Caco-2 (cell line): ENCODE results near the gene ADARB2. TPM values are rescaled to one million over a fixed set of nuclear protein-coding genes. Genes with fewer than 3 reads are reported as not detected.

Experiments used
- BruUV-seq: library from RNA; stranded (reverse); fragments of 400-500 nt; replicated peaks from 2 replicates; lab custom pipeline; 2021; lab: Mats Ljungman, UMichigan
- CTCF ChIA-PET: fragments of 300-600 bp; sonication (Branson Sonifier 250); formaldehyde crosslinking; loops from one replicate; lab custom pipeline; 2022; ENCODE audit warnings: antibody characterized with exemption; lab: Charles Lee
- POLR2A ChIA-PET: fragments of 300-600 bp; sonication (Branson Sonifier 250); formaldehyde crosslinking; loops from one replicate; lab custom pipeline; 2022; ENCODE audit warnings: antibody characterized with exemption; lab: Charles Lee
- DNase-seq, 2 experiments: peaks; one replicate each; pipeline versions ENCODE4 v3.0.0 to v3.0.0-alpha.2; 2020 to 2022
- H3K27me3 ChIP-seq: replicated peaks from 2 replicates; pipeline ENCODE4 v1.6.0; 2011; ENCODE audit warnings: low read length; ENCODE audit not compliant: control insufficient read depth, insufficient read depth
- H3K36me3 ChIP-seq: 2 replicates; pipeline ENCODE4 v1.5.1; 2011; ENCODE audit warnings: low read length; ENCODE audit not compliant: control insufficient read depth, insufficient read depth
- H3K4me1 ChIP-seq: fragments of 250-450 bp; sonication (Bioruptor Pico); 2 replicates; pipeline ENCODE4 v1.5.1; 2020; ENCODE audit warnings: mild to moderate bottlenecking
- H3K4me3 ChIP-seq: 2 replicates; pipeline ENCODE4 v1.5.1; 2011; ENCODE audit warnings: low read depth, mild to moderate bottlenecking, control low read depth, low read length
- H3K9me3 ChIP-seq: fragments of 250-450 bp; sonication (Bioruptor Pico); 2 replicates; pipeline ENCODE4 v1.5.1; 2020; ENCODE audit warnings: mild to moderate bottlenecking, moderate library complexity
- H3K27ac Mint-ChIP-seq: one replicate; pipeline ENCODE4 v1.8.0; 2022; ENCODE audit warnings: mixed read lengths; ENCODE audit not compliant: unreplicated experiment
- H3K27me3 Mint-ChIP-seq: one replicate; pipeline ENCODE4 v1.8.0; 2022; ENCODE audit warnings: mixed read lengths; ENCODE audit not compliant: insufficient read depth, unreplicated experiment
- H3K36me3 Mint-ChIP-seq: one replicate; pipeline ENCODE4 v1.8.0; 2022; ENCODE audit warnings: mild to moderate bottlenecking, mixed read lengths; ENCODE audit not compliant: insufficient read depth, unreplicated experiment
- H3K4me1 Mint-ChIP-seq: one replicate; pipeline ENCODE4 v1.8.0; 2022; ENCODE audit warnings: low read depth, mixed read lengths; ENCODE audit not compliant: unreplicated experiment
- H3K4me3 Mint-ChIP-seq: one replicate; pipeline ENCODE4 v1.8.0; 2022; ENCODE audit warnings: mild to moderate bottlenecking, moderate library complexity, mixed read lengths; ENCODE audit not compliant: unreplicated experiment
- H3K9me3 Mint-ChIP-seq: one replicate; pipeline ENCODE4 v1.8.0; 2022; ENCODE audit warnings: mixed read lengths; ENCODE audit not compliant: unreplicated experiment
- CTCF ChIP-seq, 2 experiments: fragments of 200-600 bp in 1 of 2; IDR thresholded peaks; 1 replicate in 1 of 2; 2 replicates in 1 of 2; pipeline versions ENCODE4 v1.5.1 to v1.8.0; 2011 to 2022; ENCODE audit warnings: antibody characterized with exemption in 1 of 2, control low read depth in 1 of 2, inconsistent platforms in 1 of 2, low read depth in 1 of 2, low read length in 1 of 2, mild to moderate bottlenecking in 1 of 2, moderate library complexity in 1 of 2; ENCODE audit not compliant: insufficient read depth in 1 of 2, severe bottlenecking in 1 of 2, unreplicated experiment in 1 of 2
- intact Hi-C: fragments of 100-400 bp; cut with micrococcal nuclease; formaldehyde crosslinking; loops from one replicate; pipeline ENCODE4 v1.10.0; 2022; ENCODE audit not compliant: unreplicated experiment
- total RNA-seq: library from RNA; stranded (reverse); gene quantifications from 2 replicates; pipeline ENCODE4 v1.2.3, GENCODE V29; 2022

Gene ADARB2
- total RNA-seq, 1 experiment from 2014 or later = 0.27 TPM

GRCh38 chr10:1190791-1191490, 546.4 kb downstream of the ADARB2 start:
- ChIA-PET CTCF (no interaction called here), POLR2A (no interaction called here)
- Mint-ChIP-seq H3K4me1 (peaks cover 10% of the 10 kb centered on the region), H3K36me3 (no peaks in the 10 kb centered on the region), H3K27me3 (no peaks in the 10 kb centered on the region), H3K4me3 (no peak overlapping the region), H3K9me3 (no peaks in the 10 kb centered on the region), H3K27ac (no peak overlapping the region)
- Histone ChIP-seq H3K36me3 (0 out of 2 replicates have a peak, but pooled peaks cover 2% of the 10 kb centered on the region), H3K4me3 (no peak overlapping the region), H3K27me3 (no peaks in the 10 kb centered on the region), H3K9me3 (no peaks in the 10 kb centered on the region), H3K4me1 (peaks cover 4% of the 10 kb centered on the region; the same call in 1 of the 2 replicates)
- peak in 1 of 2 experiments; percentile 23 for DNase-seq
- no peak for TF ChIP-seq CTCF (IDR thresholded peaks at IDR 0.05; ENCODE audit: insufficient read depth in 1 of 2, low read depth in 1 of 2, low read length in 1 of 2, severe bottlenecking in 1 of 2, unreplicated experiment in 1 of 2)
- no TSS peak for BruUV-seq
- intact Hi-C loops = no loop called here

DNA sequence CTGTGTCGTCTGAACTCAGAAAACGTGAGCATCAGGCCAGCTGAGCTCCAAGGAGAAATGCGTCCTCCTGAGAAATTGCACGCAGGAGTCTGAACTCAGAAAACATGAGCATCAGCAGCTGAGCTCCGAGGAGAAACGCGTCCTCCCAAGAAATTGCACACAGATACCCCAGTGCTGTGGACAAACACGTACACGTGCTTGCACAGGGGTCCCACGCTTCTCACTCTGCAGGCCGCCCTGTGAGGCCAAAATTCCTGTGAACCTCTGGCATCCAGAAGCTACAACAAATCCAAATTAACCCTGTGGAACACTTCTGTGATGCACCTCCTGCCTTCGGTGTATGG, 547.3 kb downstream of the ADARB2 start:
- no peaks in the 10 kb centered on the region for H3K9me3 ChIP-seq
- intact Hi-C loops = no loop called here
- H3K27me3 ChIP-seq = no peaks in the 10 kb centered on the region
- BruUV-seq = no TSS peak
- peaks cover 4% of the 10 kb centered on the region; the same call in 1 of the 2 replicates for H3K4me1 ChIP-seq
- Mint-ChIP-seq H3K4me3 (no peak overlapping the region), H3K9me3 (no peaks in the 10 kb centered on the region), H3K27ac (no peak overlapping the region), H3K36me3 (no peaks in the 10 kb centered on the region), H3K27me3 (no peaks in the 10 kb centered on the region), H3K4me1 (peaks cover under 1% of the 10 kb centered on the region)
- ChIA-PET CTCF (no interaction called here), POLR2A (no interaction called here)
- H3K36me3 ChIP-seq = 0 out of 2 replicates have a peak, but pooled peaks cover 2% of the 10 kb centered on the region
- H3K4me3 ChIP-seq = no peak overlapping the region
- TF ChIP-seq CTCF (IDR thresholded peaks at IDR 0.05; ENCODE audit: insufficient read depth in 1 of 2, low read depth in 1 of 2, low read length in 1 of 2, severe bottlenecking in 1 of 2, unreplicated experiment in 1 of 2) = no peak
- no peak for DNase-seq

- no peak overlapping the region for H3K4me3 ChIP-seq
- H3K36me3 Mint-ChIP-seq = no peaks in the 10 kb centered on the region
- intact Hi-C loops = loop anchor here (2.0 kb wide), 1 partner anchor 13 kb away; no protein-coding TSS in a partner anchor
- 0 out of 2 replicates have a peak, but pooled peaks cover 2% of the 10 kb centered on the region for H3K36me3 ChIP-seq
- no peaks in the 10 kb centered on the region for H3K4me1 Mint-ChIP-seq
- TF ChIP-seq CTCF (IDR thresholded peaks at IDR 0.05; ENCODE audit: insufficient read depth in 1 of 2, low read depth in 1 of 2, low read length in 1 of 2, severe bottlenecking in 1 of 2, unreplicated experiment in 1 of 2) = no peak
- H3K27ac Mint-ChIP-seq = no peak overlapping the region
- peak in 1 of 2 experiments; percentile 38 for DNase-seq
- H3K4me3 Mint-ChIP-seq = no peak overlapping the region
- ChIA-PET CTCF (no interaction called here), POLR2A (no interaction called here)
- no peaks in the 10 kb centered on the region for H3K9me3 Mint-ChIP-seq
- no TSS peak for BruUV-seq
- H3K9me3 ChIP-seq = no peaks in the 10 kb centered on the region
- H3K27me3 Mint-ChIP-seq = no peaks in the 10 kb centered on the region
- no peaks in the 10 kb centered on the region for H3K27me3 ChIP-seq
- H3K4me1 ChIP-seq = peaks cover 4% of the 10 kb centered on the region; the same call in 1 of the 2 replicates
These were observed 547.9 kb downstream of the ADARB2 start for GRCh38 chr10:1189166-1190051.
